ENCODE results near the gene RASL11B. TPM values are rescaled to one million over a fixed set of nuclear protein-coding genes. Genes with fewer than 3 reads are reported as not detected.

Gene RASL11B
- total RNA-seq, 1 donor from 2014 or later = 15.7 TPM

GRCh38 chr4:52846502-52846901, 15.6 kb upstream of the RASL11B start:
- no peak for TF ChIP-seq CTCF (conservative IDR thresholded peaks at IDR 0.05)
- no peak overlapping the region for H3K4me3 Mint-ChIP-seq
- no peak overlapping the region for H3K27ac Mint-ChIP-seq

GRCh38 chr4:52848254-52848653, 13.9 kb upstream of the RASL11B start:
- H3K36me3 Mint-ChIP-seq = no peaks in the 10 kb centered on the region
- H3K27ac Mint-ChIP-seq = peak overlapping the region; percentile 31
- H3K4me3 Mint-ChIP-seq = no peak overlapping the region
- TF ChIP-seq CTCF (conservative IDR thresholded peaks at IDR 0.05) = no peak
- no peak for DNase-seq (ENCODE audit: extremely low spot score, unreplicated experiment)
- H3K4me1 Mint-ChIP-seq (ENCODE audit: unreplicated experiment) = peaks cover 30% of the 10 kb centered on the region
- no peaks in the 10 kb centered on the region for H3K9me3 Mint-ChIP-seq
- H3K27me3 Mint-ChIP-seq = no peaks in the 10 kb centered on the region

More at GRCh38 chr4:52846502-52846901, 15.6 kb upstream of the RASL11B start:
- Mint-ChIP-seq H3K36me3 (no peaks in the 10 kb centered on the region), H3K9me3 (no peaks in the 10 kb centered on the region), H3K4me1 (ENCODE audit: unreplicated experiment) (peaks cover 28% of the 10 kb centered on the region), H3K27me3 (no peaks in the 10 kb centered on the region)
- no peak for DNase-seq (ENCODE audit: extremely low spot score, unreplicated experiment)

GRCh38 chr4:52850406-52851124, 11.6 kb upstream of the RASL11B start:
- no peak overlapping the region for H3K4me3 Mint-ChIP-seq
- H3K27me3 Mint-ChIP-seq = no peaks in the 10 kb centered on the region
- no peak for TF ChIP-seq CTCF (conservative IDR thresholded peaks at IDR 0.05)
- no peak for DNase-seq (ENCODE audit: extremely low spot score, unreplicated experiment)
- H3K9me3 Mint-ChIP-seq = no peaks in the 10 kb centered on the region
- H3K4me1 Mint-ChIP-seq (ENCODE audit: unreplicated experiment) = peaks cover 42% of the 10 kb centered on the region
- H3K36me3 Mint-ChIP-seq = no peaks in the 10 kb centered on the region
- no peak overlapping the region for H3K27ac Mint-ChIP-seq

- Mint-ChIP-seq H3K4me1 (ENCODE audit: unreplicated experiment) (peaks cover 45% of the 10 kb centered on the region), H3K4me3 (no peak overlapping the region), H3K27ac (no peak overlapping the region), H3K36me3 (no peaks in the 10 kb centered on the region), H3K9me3 (no peaks in the 10 kb centered on the region), H3K27me3 (no peaks in the 10 kb centered on the region)
- no peak for DNase-seq (ENCODE audit: extremely low spot score, unreplicated experiment)
- no peak for TF ChIP-seq CTCF (conservative IDR thresholded peaks at IDR 0.05)
Measured at GRCh38 chr4:52852041-52852440, 10.1 kb upstream of the RASL11B start.

GRCh38 chr4:52852711-52853110, 9.4 kb upstream of the RASL11B start:
- H3K9me3 Mint-ChIP-seq = peaks cover 2% of the 10 kb centered on the region
- no peaks in the 10 kb centered on the region for H3K36me3 Mint-ChIP-seq
- H3K4me3 Mint-ChIP-seq = no peak overlapping the region
- DNase-seq (ENCODE audit: extremely low spot score, unreplicated experiment) = no peak
- H3K27ac Mint-ChIP-seq = no peak overlapping the region
- H3K4me1 Mint-ChIP-seq (ENCODE audit: unreplicated experiment) = peaks cover 44% of the 10 kb centered on the region
- TF ChIP-seq CTCF (conservative IDR thresholded peaks at IDR 0.05) = no peak
- no peaks in the 10 kb centered on the region for H3K27me3 Mint-ChIP-seq
